GM19023 (cell line): ENCODE data around the gene GLIPR1L2.

Source experiments
- ATAC-seq: cut with Tn5 transposase; IDR thresholded peaks from one replicate; pipeline ENCODE4 v1.9.1; 2021; ENCODE audit warnings: mild to moderate bottlenecking, moderate library complexity; ENCODE audit not compliant: unreplicated experiment

Gene GLIPR1L2

DNA sequence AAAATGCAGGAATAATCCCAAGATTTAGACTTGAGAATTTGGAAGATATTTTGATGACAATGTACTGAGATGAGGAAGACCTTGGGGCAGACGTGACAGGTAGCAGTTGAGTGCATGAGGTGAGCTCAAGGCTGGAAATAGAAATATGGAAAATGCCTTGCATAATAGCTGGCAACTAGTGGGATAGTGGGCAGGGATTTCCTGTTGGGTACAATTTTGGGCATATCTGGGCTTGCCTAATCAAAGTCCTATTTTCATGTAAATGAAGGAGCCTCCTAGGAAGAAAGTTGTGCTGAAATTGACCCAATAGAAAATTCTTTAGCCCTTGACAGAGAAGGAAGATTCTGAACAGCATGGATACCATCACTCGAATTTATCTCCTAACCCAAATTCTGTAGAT lies 83.2 kb downstream of the GLIPR1L2 start:
- ATAC-seq, result no peak

DNA sequence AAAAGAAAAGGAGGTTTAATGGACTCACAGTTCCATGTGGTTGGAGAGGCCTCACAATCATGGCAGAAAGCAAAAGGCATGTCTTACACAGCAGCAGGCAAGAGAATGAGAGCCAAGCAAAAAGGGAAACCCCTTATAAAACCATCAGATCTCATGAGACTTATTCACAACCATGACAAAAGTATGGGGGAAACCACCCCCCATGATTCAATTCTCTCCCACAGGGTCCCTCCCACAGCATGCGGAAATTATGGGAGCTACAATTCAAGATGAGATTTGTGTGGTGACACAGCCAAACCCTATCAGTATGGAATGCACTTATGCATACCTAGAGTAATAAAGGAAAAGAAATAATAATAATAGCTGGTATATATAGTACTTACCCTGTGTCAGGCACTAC lies 85.2 kb downstream of the GLIPR1L2 start:
- ATAC-seq, result no peak

DNA sequence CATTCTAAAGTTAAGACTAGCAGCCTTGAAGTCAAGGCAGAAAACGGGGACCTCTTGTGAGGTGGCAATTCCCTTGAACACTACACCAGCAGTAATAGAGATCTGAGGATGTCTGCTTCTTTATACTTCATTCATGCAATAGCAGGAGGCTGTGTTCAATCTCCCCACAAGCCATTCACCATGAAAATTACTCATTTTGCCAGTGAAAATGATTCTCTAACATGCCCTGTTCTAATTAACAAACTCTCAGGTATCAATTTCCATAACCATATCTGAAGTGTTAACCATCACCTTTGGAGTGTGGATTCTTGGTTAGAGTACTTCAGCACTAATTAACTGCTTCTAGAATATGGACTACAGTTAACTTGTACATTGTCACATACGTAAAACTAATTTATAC lies 86.2 kb downstream of the GLIPR1L2 start:
- no peak for ATAC-seq

DNA sequence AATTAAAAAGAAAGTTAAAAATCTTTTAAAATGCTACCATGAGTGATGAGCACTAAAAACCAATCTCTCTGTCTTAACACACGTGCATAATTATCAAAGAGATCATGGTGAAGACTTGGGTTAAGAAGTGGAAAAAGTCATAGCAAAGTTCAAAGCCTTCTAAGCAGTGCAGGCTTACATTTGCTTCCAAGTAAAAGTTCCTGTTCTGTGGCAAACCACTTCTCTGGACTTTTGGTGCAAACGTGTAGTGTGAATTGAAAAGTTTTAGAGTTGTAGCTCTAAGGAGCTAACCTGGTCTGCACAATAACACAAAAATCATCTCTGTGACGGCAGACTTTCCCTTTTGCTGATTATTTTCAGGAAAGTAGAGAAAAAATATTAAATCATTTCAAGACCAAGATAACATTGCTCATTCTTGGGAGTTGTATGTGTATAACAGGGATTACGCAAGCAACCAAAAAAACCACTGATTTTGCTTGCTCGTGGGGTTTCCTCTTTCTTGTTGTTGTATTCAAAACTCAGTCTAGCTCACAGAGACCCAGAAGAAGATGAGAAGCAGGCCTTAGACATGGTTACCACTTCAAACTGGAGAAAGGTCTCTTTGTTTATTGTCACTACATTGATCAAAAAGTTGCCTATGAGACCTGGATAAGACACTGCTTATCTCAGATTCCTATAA lies 87.4 kb downstream of the GLIPR1L2 start:
- no peak for ATAC-seq

DNA sequence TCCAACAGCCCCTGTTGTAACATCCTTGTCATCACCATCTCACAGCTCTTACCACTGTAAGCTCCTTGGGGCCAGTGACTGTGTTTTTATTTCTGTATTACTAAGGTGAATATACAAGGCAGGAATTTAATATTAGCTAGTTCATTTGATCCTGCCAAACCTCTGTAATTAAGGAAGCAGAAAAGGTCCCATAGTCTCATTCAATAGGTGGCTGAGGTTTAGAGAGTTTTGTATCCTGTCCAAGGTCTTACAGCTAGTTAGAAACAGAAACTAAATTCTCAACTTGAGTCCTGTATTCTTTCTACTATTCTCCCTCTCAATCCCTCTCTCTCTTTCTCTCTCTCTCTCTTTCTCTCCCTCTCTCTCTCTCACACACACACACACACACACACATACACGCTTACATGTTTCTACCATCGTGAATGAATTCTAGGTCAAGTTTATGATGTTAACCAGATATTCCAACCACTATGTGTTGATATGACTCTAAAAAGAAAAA lies 89.1 kb downstream of the GLIPR1L2 start:
- ATAC-seq, result peak; percentile 27

DNA sequence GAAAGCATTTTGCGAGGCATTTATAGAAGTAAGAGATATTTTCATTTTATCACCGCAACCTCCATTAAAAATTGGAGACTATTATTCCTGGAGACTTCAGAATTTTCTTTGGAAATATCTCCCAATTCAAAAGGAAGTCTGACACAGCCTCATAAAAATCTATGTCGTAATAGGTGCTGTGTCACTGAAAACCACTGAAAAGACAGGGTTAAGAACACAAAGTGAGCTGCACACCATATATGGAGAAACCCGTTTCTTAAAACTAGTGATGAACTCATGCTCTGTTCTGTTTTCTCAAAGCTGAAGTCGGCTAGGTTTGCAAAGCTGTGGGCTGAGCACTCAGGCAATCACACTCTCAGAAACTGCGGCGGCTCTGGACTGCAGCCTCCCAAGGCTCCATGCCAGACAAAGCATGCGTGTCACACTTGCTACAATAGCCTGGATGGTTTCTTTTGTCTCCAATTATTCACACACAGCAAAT lies 89.6 kb downstream of the GLIPR1L2 start, which contains the start of gene GLIPR1:
TSS of gene GLIPR1 (plus strand) at position 287 of the 481 bp plus-strand sequence. CDS start at position 413, 126 bp downstream.
- peak; percentile 90 for ATAC-seq

DNA sequence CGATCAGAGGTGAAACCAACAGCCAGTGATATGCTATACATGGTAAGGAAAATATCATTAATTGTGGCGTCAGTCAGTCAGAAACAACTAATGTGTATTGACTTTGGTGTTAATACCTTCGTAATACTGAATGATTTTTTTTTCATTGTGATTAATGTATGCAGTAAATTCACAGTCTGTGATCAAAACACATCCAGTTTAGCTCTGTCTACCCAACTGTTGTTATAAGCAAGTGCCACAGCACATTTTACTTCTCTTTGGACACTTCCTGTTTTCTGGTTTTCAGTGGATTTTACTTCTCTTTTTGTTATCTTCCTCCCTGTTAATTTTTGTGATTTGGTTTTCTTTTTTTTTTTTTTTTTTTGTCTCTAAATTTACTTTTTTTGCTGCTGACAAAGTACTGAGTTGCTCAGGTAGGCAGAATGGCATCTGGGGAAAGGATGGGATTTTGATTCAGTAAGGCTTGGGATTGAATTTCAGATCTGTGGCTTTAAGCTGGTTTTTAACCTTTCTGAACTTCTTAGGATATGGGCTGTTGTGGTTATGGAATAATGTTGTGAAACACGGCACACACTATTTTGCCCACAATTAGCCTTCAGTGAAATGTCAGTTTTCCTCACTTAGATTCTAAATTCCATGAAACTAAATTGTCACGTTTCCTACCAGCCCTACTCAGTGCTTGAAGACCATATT lies 90.3 kb downstream of the GLIPR1L2 start:
- peak; percentile 16 for ATAC-seq

DNA sequence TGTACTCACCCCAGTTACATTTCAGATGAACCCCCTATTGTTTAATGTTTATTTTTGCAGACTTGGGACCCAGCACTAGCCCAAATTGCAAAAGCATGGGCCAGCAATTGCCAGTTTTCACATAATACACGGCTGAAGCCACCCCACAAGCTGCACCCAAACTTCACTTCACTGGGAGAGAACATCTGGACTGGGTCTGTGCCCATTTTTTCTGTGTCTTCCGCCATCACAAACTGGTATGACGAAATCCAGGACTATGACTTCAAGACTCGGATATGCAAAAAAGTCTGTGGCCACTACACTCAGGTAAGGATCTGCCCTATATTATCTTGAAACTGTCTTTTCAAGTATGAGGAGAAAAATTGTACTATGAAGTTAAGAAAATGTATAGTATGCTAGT lies 90.9 kb downstream of the GLIPR1L2 start:
- ATAC-seq, result no peak
